GM12865 (cell line): ENCODE measurements around the gene SLC25A30.
"Not testable (repeated sequence)": the region's sequence is repeated elsewhere in the genome, so short reads cannot be mapped to it uniquely, and the experiment has no call there.

Experiments
- DNase-seq: peaks from one replicate; pipeline ENCODE4 v3.0.0; 2010; ENCODE audit warnings: low read depth
- H3K4me3 ChIP-seq: 2 replicates; pipeline ENCODE4 v1.5.1; 2011; ENCODE audit warnings: mild to moderate bottlenecking, low read depth, low read length, control low read depth
- TF ChIP-seq, protein P1 (sequence below): IDR thresholded peaks from 2 replicates; pipeline ENCODE4 v1.5.1; 2011; ENCODE audit warnings: low read length, control low read depth, low read depth, inconsistent platforms; ENCODE audit not compliant: insufficient read depth; ENCODE audit errors: missing control alignments

The SLC25A30 gene

GRCh38 chr13:45381196-45381595 is 37.0 kb downstream of the SLC25A30 start:
- TF ChIP-seq, protein P1, sequence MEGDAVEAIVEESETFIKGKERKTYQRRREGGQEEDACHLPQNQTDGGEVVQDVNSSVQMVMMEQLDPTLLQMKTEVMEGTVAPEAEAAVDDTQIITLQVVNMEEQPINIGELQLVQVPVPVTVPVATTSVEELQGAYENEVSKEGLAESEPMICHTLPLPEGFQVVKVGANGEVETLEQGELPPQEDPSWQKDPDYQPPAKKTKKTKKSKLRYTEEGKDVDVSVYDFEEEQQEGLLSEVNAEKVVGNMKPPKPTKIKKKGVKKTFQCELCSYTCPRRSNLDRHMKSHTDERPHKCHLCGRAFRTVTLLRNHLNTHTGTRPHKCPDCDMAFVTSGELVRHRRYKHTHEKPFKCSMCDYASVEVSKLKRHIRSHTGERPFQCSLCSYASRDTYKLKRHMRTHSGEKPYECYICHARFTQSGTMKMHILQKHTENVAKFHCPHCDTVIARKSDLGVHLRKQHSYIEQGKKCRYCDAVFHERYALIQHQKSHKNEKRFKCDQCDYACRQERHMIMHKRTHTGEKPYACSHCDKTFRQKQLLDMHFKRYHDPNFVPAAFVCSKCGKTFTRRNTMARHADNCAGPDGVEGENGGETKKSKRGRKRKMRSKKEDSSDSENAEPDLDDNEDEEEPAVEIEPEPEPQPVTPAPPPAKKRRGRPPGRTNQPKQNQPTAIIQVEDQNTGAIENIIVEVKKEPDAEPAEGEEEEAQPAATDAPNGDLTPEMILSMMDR: no peak
- no peak for DNase-seq
- H3K4me3 ChIP-seq: no peak overlapping the region

DNA sequence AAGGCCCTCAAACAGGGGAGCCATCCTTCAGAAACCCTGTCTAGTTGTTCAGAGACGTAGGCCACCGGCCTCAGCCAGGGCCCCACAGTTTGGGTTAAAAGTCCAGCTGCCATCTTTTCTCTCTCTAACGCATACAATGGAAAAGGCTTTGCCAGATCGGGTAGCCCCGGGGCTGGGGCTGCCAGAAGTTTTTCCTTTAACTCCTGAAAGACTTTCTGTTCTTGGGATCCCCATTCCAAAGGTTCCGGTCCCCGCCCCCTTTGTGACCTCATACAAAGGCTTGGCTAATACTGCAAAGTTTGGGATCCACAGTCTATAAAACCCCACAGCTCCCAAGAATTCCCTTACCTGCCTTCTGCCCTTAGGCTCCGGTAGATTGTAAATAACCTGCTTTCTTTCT is 37.5 kb downstream of the SLC25A30 start:
- H3K4me3 ChIP-seq, DNase-seq: not testable (repeated sequence)

GRCh38 chr13:45379516-45379915 is 38.7 kb downstream of the SLC25A30 start:
- H3K4me3 ChIP-seq, DNase-seq: not testable (repeated sequence)

- not testable (repeated sequence) for H3K4me3 ChIP-seq, DNase-seq
Observed at GRCh38 chr13:45378786-45379185, 39.4 kb downstream of the SLC25A30 start.

DNA sequence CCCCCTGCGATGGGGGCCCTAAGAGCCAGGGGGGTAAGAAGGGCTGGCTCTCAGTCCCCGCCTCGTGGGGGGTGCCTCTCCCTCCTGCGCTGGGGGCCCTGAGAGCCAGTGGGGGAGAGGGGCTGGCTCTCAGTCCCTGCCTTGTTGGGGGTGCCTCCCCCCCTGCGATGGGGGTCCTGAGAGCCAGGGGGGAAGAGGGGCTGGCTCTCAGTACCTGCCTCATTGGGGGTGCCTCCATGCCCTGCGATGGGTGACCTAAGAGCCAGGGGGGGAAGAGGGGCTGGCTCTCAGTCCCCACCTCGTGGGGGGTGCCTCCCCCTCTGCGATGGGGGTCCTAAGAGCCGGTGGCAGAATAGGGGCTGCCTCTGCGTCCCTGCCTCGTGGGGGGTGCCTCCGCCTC is 40.9 kb downstream of the SLC25A30 start:
- H3K4me3 ChIP-seq, DNase-seq: not testable (repeated sequence)

GRCh38 chr13:45376651-45377050 is 41.5 kb downstream of the SLC25A30 start:
- DNase-seq, H3K4me3 ChIP-seq: not testable (repeated sequence)

GRCh38 chr13:45374917-45375316 is 43.3 kb downstream of the SLC25A30 start:
- no peak overlapping the region for H3K4me3 ChIP-seq
- DNase-seq: no peak
- TF ChIP-seq, protein P1: no peak

DNA sequence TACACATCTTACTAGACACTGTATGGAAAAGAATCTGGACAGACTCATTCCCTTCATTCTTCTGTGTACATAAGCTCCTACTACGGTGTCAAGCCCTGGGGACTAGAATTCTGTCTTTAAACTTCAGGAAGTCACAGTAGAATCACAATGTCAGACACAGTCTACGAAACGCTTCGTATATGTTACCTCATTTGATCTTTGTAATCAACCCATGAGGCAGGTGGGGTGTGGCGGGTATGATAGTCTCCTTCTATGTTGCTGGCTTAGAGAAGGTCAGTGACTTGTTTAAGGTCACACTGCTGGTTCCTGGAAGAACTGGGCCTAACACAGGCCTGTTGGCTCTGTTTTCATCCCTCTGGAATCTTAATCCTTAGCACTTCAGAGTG is 45.0 kb downstream of the SLC25A30 start:
- TF ChIP-seq, protein P1: no peak
- DNase-seq: no peak
- no peak overlapping the region for H3K4me3 ChIP-seq

- H3K4me3 ChIP-seq: no peak overlapping the region
- TF ChIP-seq, protein P1: no peak
- no peak for DNase-seq
Observed at GRCh38 chr13:45372189-45373161, 45.7 kb downstream of the SLC25A30 start.
